ENCODE results near the gene CNBD2.
A peak's percentile ranks its signal among the peaks of the same experiment; 100 is the strongest.
"Not testable (repeated sequence)": the region's sequence is repeated elsewhere in the genome, so short reads cannot be mapped to it uniquely, and the experiment has no call there.

The CNBD2 gene

DNA sequence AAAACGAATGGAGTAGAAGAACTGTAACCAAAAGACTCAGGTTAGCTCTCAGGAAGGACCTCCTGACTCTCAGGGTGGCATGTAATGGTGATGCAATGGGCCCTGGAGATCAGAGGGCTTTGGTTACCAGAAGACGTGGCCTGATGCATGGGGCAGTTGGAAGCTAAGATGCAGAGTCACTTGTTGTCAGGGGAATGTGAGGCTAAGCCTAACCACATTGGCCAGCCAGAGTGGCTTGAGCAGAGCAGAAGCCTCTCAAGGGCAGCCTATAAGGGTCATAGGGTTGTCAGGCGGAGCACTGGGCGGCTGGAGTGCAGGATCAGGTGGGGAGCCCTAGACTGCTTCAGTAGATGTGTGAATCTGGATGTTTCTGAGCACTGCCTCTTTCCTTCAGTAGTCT, 5.9 kb downstream of the CNBD2 start:
- no peak for DNase-seq (ENCODE audit: low read depth in 3 of 3, low spot score in 1 of 3)

- DNase-seq (ENCODE audit: low read depth in 3 of 3, low spot score in 1 of 3), result no peak
Observed at GRCh38 chr20:35975576-35976373, 7.4 kb downstream of the CNBD2 start.

DNA sequence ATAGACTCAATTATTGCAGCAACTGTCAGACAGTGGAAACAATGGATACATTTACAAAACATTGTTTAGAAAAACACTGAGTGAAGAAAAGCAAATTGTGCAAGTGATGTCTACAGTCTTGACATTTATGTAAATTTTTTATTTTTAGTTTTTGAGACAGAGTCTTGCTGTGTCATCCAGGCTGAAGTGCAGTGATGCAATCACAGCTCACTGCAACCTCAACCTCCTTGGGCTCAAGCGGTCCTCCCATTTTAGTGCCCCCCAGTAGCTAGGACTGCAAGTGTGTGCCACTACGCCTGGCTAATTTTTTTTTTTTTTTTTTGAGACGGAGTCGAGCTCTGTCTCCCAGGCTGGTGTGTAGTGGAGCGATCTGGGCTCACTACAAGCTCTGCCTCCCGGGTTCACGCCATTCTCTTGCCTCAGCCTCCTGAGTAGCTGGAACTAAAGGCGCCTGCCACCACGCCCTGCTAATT, 9.7 kb downstream of the CNBD2 start:
- DNase-seq (ENCODE audit: low read depth in 3 of 3, low spot score in 1 of 3), result no peak

- DNase-seq (ENCODE audit: low read depth in 3 of 3, low spot score in 1 of 3), result no peak
Observed at GRCh38 chr20:35979544-35979943, 11.2 kb downstream of the CNBD2 start.

GRCh38 chr20:35981969-35982368, 13.6 kb downstream of the CNBD2 start:
- DNase-seq (ENCODE audit: low read depth in 3 of 3, low spot score in 1 of 3), result no peak

DNA sequence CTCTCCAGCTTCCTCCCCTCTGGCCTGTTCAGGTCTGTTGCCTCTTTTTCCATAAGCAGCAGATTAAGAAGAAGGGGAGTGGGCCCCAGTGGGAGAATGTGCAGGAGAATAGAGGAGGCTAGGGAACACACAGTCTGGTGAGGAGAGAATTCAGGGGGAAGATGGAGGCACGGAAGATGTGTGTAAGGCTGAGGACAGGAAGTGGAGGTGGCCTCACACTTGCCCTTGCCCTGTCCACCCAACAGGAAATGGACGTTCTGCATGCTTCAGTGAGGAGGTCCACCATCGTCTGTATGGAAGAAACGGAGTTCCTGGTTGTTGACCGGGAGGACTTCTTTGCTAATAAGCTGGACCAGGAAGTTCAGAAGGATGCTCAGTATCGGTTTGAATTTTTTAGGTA, 16.0 kb downstream of the CNBD2 start:
- DNase-seq (ENCODE audit: low read depth in 3 of 3, low spot score in 1 of 3), result no peak

DNA sequence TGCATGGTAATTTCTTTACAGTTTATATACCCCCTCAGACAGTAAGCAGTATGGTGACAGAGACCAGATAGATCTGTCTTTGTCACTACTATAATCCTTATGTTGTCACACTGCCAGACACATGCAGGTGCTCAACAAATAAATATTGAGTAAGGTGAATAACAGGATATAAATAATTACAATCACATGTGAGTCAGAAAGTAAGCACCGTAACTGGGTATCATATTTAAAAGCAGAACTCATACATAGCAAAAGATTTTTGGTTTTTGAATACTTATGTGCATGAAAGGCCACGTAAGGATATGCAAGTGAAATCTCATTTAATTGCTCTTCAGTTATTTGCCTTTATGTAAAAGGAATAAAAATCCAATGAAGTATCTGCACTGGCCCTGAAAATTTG, 17.4 kb downstream of the CNBD2 start:
- DNase-seq (ENCODE audit: low read depth in 3 of 3, low spot score in 1 of 3), result no peak

GRCh38 chr20:35988910-35989463, 20.6 kb downstream of the CNBD2 start:
- DNase-seq (ENCODE audit: low read depth in 3 of 3, low spot score in 1 of 3), result no peak

DNA sequence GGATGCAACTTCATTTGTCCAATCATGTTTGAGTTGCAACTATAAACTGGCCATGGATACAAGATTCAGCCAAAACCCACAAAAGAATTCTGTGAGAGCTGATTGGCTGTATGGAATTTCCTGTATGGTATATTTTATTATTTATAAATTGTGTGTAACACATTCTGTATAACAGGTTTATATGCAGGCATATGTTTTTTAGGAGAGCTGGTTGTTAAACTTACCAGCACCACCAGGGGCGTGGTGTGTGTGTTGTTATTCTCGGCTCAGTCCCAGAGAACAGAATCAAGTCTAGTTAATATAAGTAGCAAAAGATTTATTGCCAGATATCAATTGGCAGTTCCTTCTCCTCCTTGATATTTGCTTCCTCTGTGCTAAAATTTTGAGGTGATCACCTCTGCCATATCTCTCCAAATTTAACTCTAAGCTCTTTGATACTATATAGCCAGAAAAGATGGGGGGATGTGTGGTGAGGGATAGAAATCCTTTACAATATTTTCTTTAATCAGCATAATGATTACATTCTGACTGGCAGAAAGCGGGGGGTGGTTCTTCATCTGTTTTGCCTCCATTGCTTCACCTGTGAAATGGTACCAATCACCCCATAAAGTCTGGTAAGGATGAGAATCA, 22.9 kb downstream of the CNBD2 start:
- DNase-seq (ENCODE audit: low read depth in 3 of 3, low spot score in 1 of 3), result no peak

DNA sequence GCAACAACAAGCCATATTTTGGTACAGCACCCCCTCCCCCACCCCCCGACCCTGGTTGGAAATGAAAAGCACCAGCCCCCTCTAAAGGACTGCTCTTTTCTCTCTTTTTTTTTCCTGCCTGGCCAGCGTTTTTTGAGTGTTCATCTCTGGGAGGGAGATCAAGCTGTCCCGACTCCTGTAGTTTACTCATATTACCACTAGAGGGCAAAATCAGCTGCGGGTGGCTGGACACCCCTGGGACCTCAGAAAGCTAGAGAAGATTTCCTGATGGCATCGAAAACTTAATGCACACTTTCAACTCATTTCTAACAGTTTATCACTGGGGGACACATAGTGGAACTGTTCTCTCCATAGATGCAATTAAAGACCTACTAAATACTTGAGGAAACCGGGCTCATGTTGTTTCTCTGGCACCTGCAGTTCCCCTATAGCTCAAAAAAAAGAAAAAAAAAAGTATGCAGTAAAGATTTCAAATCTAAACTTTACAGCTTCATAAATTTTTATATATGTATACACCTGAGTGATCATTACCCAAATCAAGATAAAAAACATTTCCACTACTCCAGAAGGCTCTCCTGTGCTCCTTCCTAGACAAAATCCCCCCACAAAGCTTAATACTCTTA, 24.4 kb downstream of the CNBD2 start:
- DNase-seq (ENCODE audit: low read depth in 3 of 3, low spot score in 1 of 3), result peak in 2 of 3 donors; percentile 3 to 5

DNA sequence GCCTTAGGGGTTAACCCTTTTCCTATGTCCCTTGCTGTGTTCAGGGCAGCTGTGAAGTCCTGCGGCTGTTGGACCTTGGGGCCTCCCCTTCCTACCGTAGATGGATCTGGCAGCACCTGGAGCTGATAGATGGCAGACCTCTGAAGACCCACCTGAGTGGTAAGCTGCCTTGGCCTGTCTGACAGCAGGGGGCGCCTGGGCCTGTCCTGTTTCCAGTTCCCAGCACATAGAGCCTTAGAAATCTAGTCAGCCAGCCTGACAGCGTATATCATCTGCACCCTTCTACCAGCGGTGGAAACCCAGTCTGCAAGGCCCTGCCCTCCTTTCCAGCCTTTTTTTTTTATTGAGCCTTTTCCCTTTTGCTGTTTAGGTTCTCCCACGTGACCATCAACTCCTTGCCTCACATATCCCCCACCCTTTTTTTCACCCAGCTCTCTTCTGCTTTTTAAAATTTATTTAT, 26.6 kb downstream of the CNBD2 start:
- peak; percentile 59 to 74 (median 66) for DNase-seq (ENCODE audit: low read depth in 3 of 3, low spot score in 1 of 3)

DNA sequence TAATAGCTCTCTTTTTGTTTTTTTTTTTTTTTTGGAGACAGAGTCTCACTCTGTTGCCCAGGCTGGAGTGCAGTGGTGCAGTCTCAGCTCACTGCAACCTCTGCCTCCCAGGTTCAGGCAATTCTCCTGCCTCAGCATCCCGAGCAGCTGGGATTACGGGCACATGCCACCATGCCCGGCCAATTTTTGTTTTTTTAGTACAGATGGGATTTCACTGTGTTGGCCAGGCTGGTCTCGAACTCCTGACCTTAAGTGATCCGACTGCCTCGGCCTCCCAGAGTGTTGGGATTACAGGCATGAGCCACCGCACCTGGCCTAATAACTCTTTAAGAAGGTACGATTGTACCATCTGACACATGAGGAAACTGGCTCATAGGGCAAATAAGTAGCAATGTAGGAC, 28.1 kb downstream of the CNBD2 start:
- DNase-seq (ENCODE audit: low read depth in 3 of 3, low spot score in 1 of 3), result not testable (repeated sequence)

GRCh38 chr20:36001331-36001730, 32.9 kb downstream of the CNBD2 start:
- not testable (repeated sequence) for DNase-seq (ENCODE audit: low read depth in 3 of 3, low spot score in 1 of 3)

- DNase-seq (ENCODE audit: low read depth in 3 of 3, low spot score in 1 of 3), result no peak
Observed at GRCh38 chr20:36002855-36003254, 34.5 kb downstream of the CNBD2 start.

DNA sequence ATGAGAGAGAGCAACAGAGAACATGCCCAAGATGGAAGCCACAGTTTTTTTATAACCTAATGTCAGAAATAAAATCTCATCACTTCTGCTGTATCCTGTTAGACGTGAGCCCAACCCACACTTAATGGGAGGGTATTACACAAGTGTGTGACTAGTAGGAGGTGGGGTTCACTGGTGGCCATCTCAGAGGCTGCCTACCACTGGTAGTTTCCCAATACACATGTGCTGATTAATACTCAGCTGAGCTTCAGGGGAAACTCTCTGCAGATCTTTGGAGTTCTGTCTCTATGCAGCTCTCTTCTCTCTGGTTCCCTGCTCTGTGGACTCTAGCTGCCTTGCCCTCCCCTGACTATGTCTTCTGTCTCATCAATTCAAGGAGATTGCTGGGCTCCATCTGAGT, 35.7 kb downstream of the CNBD2 start:
- no peak for DNase-seq (ENCODE audit: low read depth in 3 of 3, low spot score in 1 of 3)

GRCh38 chr20:36008461-36009035, 40.2 kb downstream of the CNBD2 start:
- no peak for DNase-seq (ENCODE audit: low read depth in 3 of 3, low spot score in 1 of 3)

DNA sequence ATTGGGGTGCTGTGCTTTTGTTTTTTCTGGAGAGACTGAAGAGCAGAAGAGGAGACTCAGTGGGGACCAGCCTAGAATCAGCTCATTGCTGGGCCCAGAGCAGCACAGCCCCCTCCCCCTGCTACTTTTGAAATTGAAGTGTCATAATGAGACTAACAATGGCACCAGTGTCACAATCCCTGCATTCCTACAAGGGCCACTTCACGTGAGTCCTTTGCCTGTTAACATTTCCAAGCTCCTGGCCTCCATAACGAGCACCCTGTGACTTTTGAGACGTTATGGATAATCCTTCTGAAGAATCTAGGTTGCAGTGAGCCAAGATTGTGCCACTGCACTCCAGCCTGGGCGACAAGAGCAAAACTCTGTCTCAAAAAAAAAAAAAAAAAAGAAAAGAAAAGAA, 41.7 kb downstream of the CNBD2 start:
- DNase-seq (ENCODE audit: low read depth in 3 of 3, low spot score in 1 of 3), result no peak

DNA sequence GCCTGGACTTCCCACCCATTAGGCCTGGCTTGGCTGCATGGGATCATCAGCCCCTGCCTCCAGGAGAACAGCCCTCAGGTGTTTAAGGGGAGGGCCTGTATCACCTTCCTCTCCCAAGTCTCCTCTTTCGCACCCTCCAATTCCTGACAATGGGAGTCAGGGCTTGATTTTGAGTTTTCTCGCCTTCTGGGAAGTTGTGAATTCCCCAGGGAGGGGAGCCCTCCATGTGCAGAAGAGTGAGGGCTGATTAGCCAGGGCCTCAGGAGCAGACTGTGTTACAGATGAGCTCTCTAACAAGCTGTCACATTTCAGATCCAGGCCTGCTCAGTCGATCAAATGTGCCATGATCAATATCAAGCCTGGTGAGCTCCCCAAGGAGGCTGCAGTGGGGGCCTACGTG, 42.4 kb downstream of the CNBD2 start:
- no peak for DNase-seq (ENCODE audit: low read depth in 3 of 3, low spot score in 1 of 3)

- DNase-seq (ENCODE audit: low read depth in 3 of 3, low spot score in 1 of 3), result no peak
Observed at GRCh38 chr20:36015806-36016403, 47.5 kb downstream of the CNBD2 start.

DNA sequence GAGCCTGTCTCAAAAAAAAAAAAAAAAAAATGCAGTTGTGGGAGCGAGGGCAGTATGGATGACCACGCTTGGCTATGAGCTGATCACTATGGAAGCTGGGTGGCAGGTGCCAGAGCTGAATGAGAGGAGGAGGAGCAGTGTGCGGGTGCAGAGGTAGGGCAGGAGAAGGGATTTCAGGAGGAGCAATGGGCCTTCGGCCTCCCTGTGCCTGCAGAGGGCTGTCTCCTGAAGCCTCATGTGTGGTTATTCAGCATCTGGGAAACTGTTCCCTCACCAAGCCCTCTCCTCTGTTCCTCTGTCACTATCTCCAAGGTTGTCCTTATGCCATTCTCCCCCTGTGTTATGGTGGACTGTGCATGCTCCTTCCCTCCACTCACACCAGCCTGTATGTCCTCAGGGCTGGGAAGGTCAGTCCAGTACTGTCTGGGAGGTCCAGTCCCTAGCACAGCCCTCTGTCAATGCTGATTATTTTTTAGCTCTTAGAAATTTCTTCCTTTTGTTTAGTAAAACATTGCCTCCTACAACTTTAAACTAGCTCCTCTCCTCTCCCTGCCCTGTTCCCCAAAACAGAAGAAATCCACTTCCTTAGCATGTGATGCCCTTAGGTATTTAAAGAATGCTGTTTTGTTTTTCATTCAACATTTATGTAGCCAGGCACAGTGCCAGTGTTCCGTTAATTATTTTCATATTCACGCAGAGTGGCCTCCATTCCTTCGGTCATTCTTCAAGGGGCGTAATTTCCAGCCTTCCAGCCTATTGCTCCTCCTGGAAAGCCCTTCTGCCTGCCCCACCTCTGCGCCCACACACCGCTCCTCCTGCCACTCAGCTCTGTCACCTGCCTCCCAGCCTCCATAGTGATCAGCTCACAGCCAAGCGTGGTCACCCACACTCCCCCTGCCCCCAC, 48.9 kb downstream of the CNBD2 start:
- no peak for DNase-seq (ENCODE audit: low read depth in 3 of 3, low spot score in 1 of 3)

Data from stimulated activated CD4-positive, alpha-beta T cell treated with anti-CD3 and anti-CD28 coated beads, TNF-alpha, amount 100 ng/mL, for 1 hour (primary cell).